SU-DHL-6 (cell line): ENCODE data around the gene TMEM260.

Experiments used
- H2AFZ ChIP-seq: fragments of 200-600 bp; sonication (generic); 2 replicates; pipeline ENCODE4 v1.6.1; 2014; ENCODE audit warnings: low read depth, mild to moderate bottlenecking, moderate library complexity, mixed read lengths, antibody characterized with exemption, low read length; ENCODE audit not compliant: severe bottlenecking
- H3F3A ChIP-seq: fragments of 200-600 bp; shearing (Covaris generic); 2 replicates; pipeline ENCODE4 v1.6.0; 2016; ENCODE audit warnings: antibody characterized with exemption, mild to moderate bottlenecking; ENCODE audit not compliant: insufficient read depth
- H3K27ac ChIP-seq: fragments of 200-600 bp; sonication (generic); 2 replicates; pipeline ENCODE4 v1.5.1; 2016; ENCODE audit warnings: low read depth, mild to moderate bottlenecking, low read length, moderate library complexity, mixed read lengths
- H3K27me3 ChIP-seq: fragments of 200-600 bp; sonication (generic), shearing (Covaris generic); 2 replicates; pipeline ENCODE4 v1.6.0; 2014; ENCODE audit warnings: mild to moderate bottlenecking, low read length
- H3K36me3 ChIP-seq: fragments of 200-600 bp; sonication (generic); 2 replicates; pipeline ENCODE4 v1.6.1; 2014; ENCODE audit warnings: mild to moderate bottlenecking, low read length, mixed read lengths
- H3K4me2 ChIP-seq: fragments of 300-600, 200-600 bp; shearing (Covaris generic), sonication (generic); 2 replicates; pipeline ENCODE4 v1.6.0; 2014; ENCODE audit warnings: low read length, low read depth, mild to moderate bottlenecking; ENCODE audit not compliant: poor library complexity, severe bottlenecking
- H3K4me3 ChIP-seq: fragments of 200-600 bp; sonication (generic); 2 replicates; pipeline ENCODE4 v1.5.1; 2014; ENCODE audit warnings: antibody characterized with exemption, low read length, mild to moderate bottlenecking, mixed read lengths; ENCODE audit not compliant: insufficient read depth, poor library complexity, severe bottlenecking
- H3K79me2 ChIP-seq: fragments of 200-600 bp; sonication (generic); 2 replicates; pipeline ENCODE4 v1.6.1; 2014; ENCODE audit warnings: mild to moderate bottlenecking, low read length, moderate library complexity; ENCODE audit not compliant: insufficient read depth
- H3K9ac ChIP-seq: fragments of 200-600 bp; sonication (generic); 2 replicates; pipeline ENCODE4 v1.7.0; 2014; ENCODE audit warnings: mild to moderate bottlenecking, low read length
- H3K9me2 ChIP-seq: fragments of 200-600 bp; sonication (generic); replicated peaks from 2 replicates; pipeline ENCODE4 v1.6.1; 2014; ENCODE audit warnings: low read length; ENCODE audit not compliant: insufficient read depth
- H3K9me3 ChIP-seq: fragments of 200-600 bp; sonication (generic); 2 replicates; pipeline ENCODE4 v1.6.1; 2014; ENCODE audit warnings: low read length, mixed read lengths; ENCODE audit not compliant: insufficient read depth
- H4K20me1 ChIP-seq: fragments of 200-600 bp; sonication (generic); 2 replicates; pipeline ENCODE4 v1.6.1; 2014; ENCODE audit warnings: low read depth, mild to moderate bottlenecking, antibody characterized with exemption, low read length, moderate library complexity, mixed read lengths
- EZH2phosphoT487 ChIP-seq: fragments of 200-600 bp; sonication (generic), shearing (Covaris generic); conservative IDR thresholded peaks from 2 replicates; pipeline ENCODE4 v1.6.1; 2018; ENCODE audit warnings: mild to moderate bottlenecking, antibody characterized with exemption, low read length, moderate library complexity, mixed read lengths
- TF ChIP-seq, protein P1 (sequence below): fragments of 200-600 bp; sonication (generic); IDR thresholded peaks from one replicate; pipeline ENCODE4 v1.5.1; 2017; ENCODE audit warnings: antibody characterized with exemption, mild to moderate bottlenecking, low read length, moderate library complexity; ENCODE audit not compliant: insufficient read depth, poor library complexity, severe bottlenecking

The TMEM260 gene

DNA sequence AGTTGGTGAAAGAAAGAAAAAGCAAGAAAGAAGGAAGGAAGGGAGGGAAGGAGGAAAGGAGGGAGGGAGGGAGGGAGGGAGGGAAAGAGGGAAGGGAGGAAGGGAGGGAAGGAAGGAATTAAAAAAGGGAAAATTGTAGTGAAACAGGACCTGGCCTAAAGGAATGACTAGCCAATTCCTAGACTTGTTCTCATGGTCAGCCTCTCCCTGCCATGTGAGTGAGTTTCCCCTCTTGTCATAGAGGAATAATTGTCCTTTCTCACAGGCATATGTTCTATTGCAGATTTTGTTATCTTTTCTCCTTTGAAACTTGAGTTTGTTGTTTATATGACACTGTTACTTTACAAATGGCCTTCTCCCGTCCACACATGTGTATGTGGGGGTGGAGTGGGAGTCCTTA, 81.9 kb downstream of the TMEM260 start:
- no peaks in the 10 kb centered on the region for H4K20me1 ChIP-seq
- no peak overlapping the region for H2AFZ ChIP-seq
- no peak overlapping the region for H3K4me2 ChIP-seq
- H3K9me2 ChIP-seq, result no peaks in the 10 kb centered on the region
- H3K27me3 ChIP-seq, result no peaks in the 10 kb centered on the region
- TF ChIP-seq, protein P1, sequence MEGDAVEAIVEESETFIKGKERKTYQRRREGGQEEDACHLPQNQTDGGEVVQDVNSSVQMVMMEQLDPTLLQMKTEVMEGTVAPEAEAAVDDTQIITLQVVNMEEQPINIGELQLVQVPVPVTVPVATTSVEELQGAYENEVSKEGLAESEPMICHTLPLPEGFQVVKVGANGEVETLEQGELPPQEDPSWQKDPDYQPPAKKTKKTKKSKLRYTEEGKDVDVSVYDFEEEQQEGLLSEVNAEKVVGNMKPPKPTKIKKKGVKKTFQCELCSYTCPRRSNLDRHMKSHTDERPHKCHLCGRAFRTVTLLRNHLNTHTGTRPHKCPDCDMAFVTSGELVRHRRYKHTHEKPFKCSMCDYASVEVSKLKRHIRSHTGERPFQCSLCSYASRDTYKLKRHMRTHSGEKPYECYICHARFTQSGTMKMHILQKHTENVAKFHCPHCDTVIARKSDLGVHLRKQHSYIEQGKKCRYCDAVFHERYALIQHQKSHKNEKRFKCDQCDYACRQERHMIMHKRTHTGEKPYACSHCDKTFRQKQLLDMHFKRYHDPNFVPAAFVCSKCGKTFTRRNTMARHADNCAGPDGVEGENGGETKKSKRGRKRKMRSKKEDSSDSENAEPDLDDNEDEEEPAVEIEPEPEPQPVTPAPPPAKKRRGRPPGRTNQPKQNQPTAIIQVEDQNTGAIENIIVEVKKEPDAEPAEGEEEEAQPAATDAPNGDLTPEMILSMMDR, result no peak
- TF ChIP-seq EZH2phosphoT487, result no peak
- H3K9me3 ChIP-seq, result no peaks in the 10 kb centered on the region
- no peaks in the 10 kb centered on the region for H3F3A ChIP-seq
- no peak overlapping the region for H3K4me3 ChIP-seq
- no peaks in the 10 kb centered on the region for H3K79me2 ChIP-seq
- no peak overlapping the region for H3K27ac ChIP-seq
- H3K36me3 ChIP-seq, result no peaks in the 10 kb centered on the region
- no peak overlapping the region for H3K9ac ChIP-seq

DNA sequence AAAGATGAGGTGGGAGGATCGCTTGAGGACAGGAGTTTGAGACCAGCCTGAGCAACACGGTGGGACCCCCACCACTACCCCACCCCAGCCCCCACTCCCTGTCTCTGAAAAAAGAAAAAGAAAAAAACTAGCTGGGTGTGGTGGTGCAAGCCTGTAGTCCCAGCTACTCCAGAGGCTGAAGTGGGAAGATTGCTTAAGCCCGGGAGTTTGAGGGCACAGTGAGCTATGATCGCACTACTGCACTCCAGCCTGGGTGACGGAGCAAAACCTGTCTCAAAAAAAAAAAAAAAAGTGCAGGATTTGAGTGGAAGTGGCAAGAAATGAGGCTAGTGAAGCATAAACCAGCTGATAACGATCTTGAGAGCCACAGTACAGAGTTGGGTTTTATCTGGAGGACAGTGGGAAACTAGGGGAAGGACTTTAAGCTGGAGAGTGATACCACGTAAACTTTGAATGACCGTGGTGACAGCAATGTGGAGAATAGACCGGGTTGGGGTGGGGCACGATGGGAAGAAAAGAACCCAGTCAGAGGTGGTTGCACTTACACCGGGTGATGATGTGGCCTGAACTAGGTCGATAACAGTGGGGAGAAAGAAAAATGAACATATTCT, 85.3 kb downstream of the TMEM260 start:
- H3K9ac ChIP-seq, result no peak overlapping the region
- no peaks in the 10 kb centered on the region for H4K20me1 ChIP-seq
- no peak overlapping the region for H2AFZ ChIP-seq
- H3K79me2 ChIP-seq, result no peaks in the 10 kb centered on the region
- no peak overlapping the region for H3K4me2 ChIP-seq
- TF ChIP-seq, protein P1, result no peak
- no peak for TF ChIP-seq EZH2phosphoT487
- no peaks in the 10 kb centered on the region for H3K27me3 ChIP-seq
- H3K27ac ChIP-seq, result no peak overlapping the region
- no peaks in the 10 kb centered on the region for H3K36me3 ChIP-seq
- H3F3A ChIP-seq, result no peaks in the 10 kb centered on the region
- H3K9me3 ChIP-seq, result no peaks in the 10 kb centered on the region
- H3K4me3 ChIP-seq, result no peak overlapping the region
- H3K9me2 ChIP-seq, result no peaks in the 10 kb centered on the region

DNA sequence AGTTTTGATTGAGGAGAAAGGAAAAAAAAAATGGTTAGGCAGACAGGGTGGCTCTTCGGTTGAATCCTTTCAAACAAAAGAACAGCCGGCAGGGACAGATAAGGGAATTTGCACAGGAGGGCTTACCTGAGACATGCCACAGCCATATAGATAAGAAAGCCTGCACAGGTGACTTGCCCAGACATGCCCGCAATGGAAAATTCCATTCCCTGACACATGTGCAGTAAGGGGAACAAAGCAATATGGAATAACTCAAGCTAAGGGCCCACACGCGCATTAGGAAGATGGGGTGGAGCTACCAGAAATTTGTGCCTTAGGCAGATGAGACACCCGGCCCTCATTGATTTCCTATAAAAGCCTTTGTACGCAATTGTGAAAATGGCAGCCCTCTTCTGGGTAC, 86.7 kb downstream of the TMEM260 start:
- Histone ChIP-seq H4K20me1 (no peaks in the 10 kb centered on the region), H3K79me2 (no peaks in the 10 kb centered on the region), H3K4me2 (no peak overlapping the region), H3K9me2 (no peaks in the 10 kb centered on the region), H2AFZ (no peak overlapping the region), H3K36me3 (no peaks in the 10 kb centered on the region), H3K4me3 (no peak overlapping the region), H3K9me3 (no peaks in the 10 kb centered on the region), H3K27ac (no peak overlapping the region), H3K9ac (no peak overlapping the region), H3K27me3 (no peaks in the 10 kb centered on the region), H3F3A (no peaks in the 10 kb centered on the region)
- no peak for TF ChIP-seq EZH2phosphoT487
- TF ChIP-seq, protein P1, result no peak
